A549 (cell line): ENCODE data around the gene SSH2. TPM values are rescaled to one million over a fixed set of nuclear protein-coding genes. Genes with fewer than 3 reads are reported as not detected.

Experiments used
- CHD2 ChIP-seq: fragments of 150-350 bp; IDR thresholded peaks from 2 replicates; pipeline ENCODE4 v1.6.1; 2014; ENCODE audit warnings: low read length; ENCODE audit not compliant: partially characterized antibody
- CHD4 ChIP-seq: fragments of 200-600 bp; sonication (generic); IDR thresholded peaks from 2 replicates; pipeline ENCODE4 v1.6.1; 2016; ENCODE audit warnings: antibody characterized with exemption, mild to moderate bottlenecking, borderline replicate concordance
- EHF ChIP-seq: fragments of 250-450 bp; sonication (Bioruptor Pico); IDR thresholded peaks from 2 replicates; pipeline ENCODE4 v1.5.0; 2020; ENCODE audit warnings: mild to moderate bottlenecking
- EP300 ChIP-seq, 2 experiments: fragments of >200 bp; sonication (Bioruptor Twin); formaldehyde crosslinking; IDR thresholded peaks; 2 replicates in 1 of 2; 3 replicates in 1 of 2; pipeline ENCODE4 v1.6.1; 2016 to 2017
- ESRRA ChIP-seq: fragments of 150-350 bp; IDR thresholded peaks from 2 replicates; pipeline ENCODE4 v1.6.1; 2014; ENCODE audit warnings: mild to moderate bottlenecking, low read length, borderline replicate concordance
- FOXS1 ChIP-seq: fragments of 250-450 bp; sonication (Bioruptor Pico); IDR thresholded peaks from 2 replicates; pipeline ENCODE4 v1.5.0; 2020; ENCODE audit warnings: mild to moderate bottlenecking, moderate library complexity
- HMGXB4 ChIP-seq: fragments of 250-450 bp; sonication (Bioruptor Pico); IDR thresholded peaks from 2 replicates; pipeline ENCODE4 v1.5.0; 2021; ENCODE audit warnings: mild to moderate bottlenecking, moderate library complexity, borderline replicate concordance
- HOXA7 ChIP-seq: fragments of 250-450 bp; sonication (Bioruptor Pico); IDR thresholded peaks from 2 replicates; pipeline ENCODE4 v1.5.0; 2020; ENCODE audit warnings: mild to moderate bottlenecking, moderate library complexity
- HOXB13 ChIP-seq: fragments of 250-450 bp; sonication (Bioruptor Pico); IDR thresholded peaks from 2 replicates; pipeline ENCODE4 v1.5.0; 2020; ENCODE audit warnings: low read depth, mild to moderate bottlenecking, moderate library complexity
- HOXB5 ChIP-seq: fragments of 250-450 bp; sonication (Bioruptor Pico); IDR thresholded peaks from 2 replicates; pipeline ENCODE4 v1.5.0; 2020; ENCODE audit warnings: mild to moderate bottlenecking, moderate library complexity
- JUNB ChIP-seq: fragments of >200 bp; sonication (Bioruptor Twin); formaldehyde crosslinking; IDR thresholded peaks from 2 replicates; pipeline ENCODE4 v1.6.1; 2016
- NPAS2 ChIP-seq: fragments of 250-450 bp; sonication (Bioruptor Pico); IDR thresholded peaks from 2 replicates; pipeline ENCODE4 v1.8.0; 2022; ENCODE audit warnings: mild to moderate bottlenecking, moderate library complexity, borderline replicate concordance
- NR3C1 ChIP-seq: fragments of >200 bp; sonication (Bioruptor Twin); formaldehyde crosslinking; IDR thresholded peaks from 3 replicates; pipeline ENCODE4 v1.6.1; 2017
- PHF8 ChIP-seq: fragments of 200-600 bp; sonication (generic); IDR thresholded peaks from 2 replicates; pipeline ENCODE4 v1.6.1; 2016; ENCODE audit warnings: low read depth, mild to moderate bottlenecking, antibody characterized with exemption, moderate library complexity, borderline replicate concordance
- POLR2AphosphoS2 ChIP-seq: conservative IDR thresholded peaks from 2 replicates; pipeline ENCODE4 v1.6.1; 2012; ENCODE audit warnings: low read length, improper control_type of control experiment, inconsistent platforms
- RAD21 ChIP-seq, 2 experiments: fragments of >200 bp in 1 of 2; sonication (Bioruptor Twin) in 1 of 2; formaldehyde crosslinking in 1 of 2; IDR thresholded peaks in 1 of 2; conservative IDR thresholded peaks in 1 of 2; 2 replicates in 1 of 2; 3 replicates in 1 of 2; pipeline ENCODE4 v1.6.1; 2012 to 2018; ENCODE audit warnings: inconsistent platforms in 1 of 2
- RFX5 ChIP-seq: fragments of 450-650 bp; IDR thresholded peaks from 2 replicates; pipeline ENCODE4 v1.7.1; 2014; ENCODE audit warnings: antibody characterized with exemption, mild to moderate bottlenecking, moderate library complexity
- RNF2 ChIP-seq: fragments of 200-600 bp; sonication (generic); IDR thresholded peaks from 2 replicates; pipeline ENCODE4 v1.6.1; 2016; ENCODE audit warnings: low read depth, mild to moderate bottlenecking, antibody characterized with exemption, moderate library complexity, borderline replicate concordance
- SMC3 ChIP-seq: fragments of >200 bp; sonication (Bioruptor Twin); formaldehyde crosslinking; IDR thresholded peaks from 3 replicates; pipeline ENCODE4 v1.6.1; 2018; ENCODE audit warnings: inconsistent platforms
- SREBF2 ChIP-seq: fragments of 450-650 bp; IDR thresholded peaks from 2 replicates; pipeline ENCODE4 v1.6.1; 2014; ENCODE audit warnings: mild to moderate bottlenecking, moderate library complexity
- TP53 ChIP-seq: fragments of 250-450 bp; sonication (Bioruptor Pico); IDR thresholded peaks from 2 replicates; pipeline ENCODE4 v1.5.0; 2021; ENCODE audit warnings: mild to moderate bottlenecking, moderate library complexity
- polyA plus RNA-seq, 4 experiments: library from polyadenylated mRNA; depleted of rRNA in 3 of 4; stranded (reverse); fragments of >200 nt; fragmentation: RNase III in 1 of 4; extraction: RNeasy Plus Mini Kit Qiagen cat#74134 plus additional on column Dnase treatment in 1 of 4; gene quantifications; 2 replicates in 3 of 4; 3 replicates in 1 of 4; pipeline ENCODE4 v1.2.3, GENCODE V29; 2011 to 2017
- TF ChIP-seq, protein P1 (sequence below): fragments of 200-600 bp; sonication (generic); IDR thresholded peaks from 2 replicates; pipeline ENCODE4 v1.6.1; 2016; ENCODE audit warnings: antibody characterized with exemption, mild to moderate bottlenecking, moderate library complexity
- TF ChIP-seq, protein P2 (sequence below): fragments of 150-350 bp; IDR thresholded peaks from 2 replicates; pipeline ENCODE4 v1.6.1; 2014; ENCODE audit warnings: low read depth, mild to moderate bottlenecking, low read length
- TF ChIP-seq, protein P3 (sequence below): fragments of 250-450 bp; sonication (Bioruptor Pico); IDR thresholded peaks from 2 replicates; pipeline ENCODE4 v1.5.0; 2020; ENCODE audit warnings: low read depth, mild to moderate bottlenecking, moderate library complexity
- TF ChIP-seq, protein P4 (sequence below): IDR thresholded peaks from 2 replicates; pipeline ENCODE4 v1.6.1; 2012

The SSH2 gene
- polyA plus RNA-seq, 2 of the 4 experiments (the other 2 are of a cell fraction) = 20.7 to 24.5 TPM

GRCh38 chr17:29593591-29594518 is 336.2 kb downstream of the SSH2 start (continued):
- TF ChIP-seq, protein P1, sequence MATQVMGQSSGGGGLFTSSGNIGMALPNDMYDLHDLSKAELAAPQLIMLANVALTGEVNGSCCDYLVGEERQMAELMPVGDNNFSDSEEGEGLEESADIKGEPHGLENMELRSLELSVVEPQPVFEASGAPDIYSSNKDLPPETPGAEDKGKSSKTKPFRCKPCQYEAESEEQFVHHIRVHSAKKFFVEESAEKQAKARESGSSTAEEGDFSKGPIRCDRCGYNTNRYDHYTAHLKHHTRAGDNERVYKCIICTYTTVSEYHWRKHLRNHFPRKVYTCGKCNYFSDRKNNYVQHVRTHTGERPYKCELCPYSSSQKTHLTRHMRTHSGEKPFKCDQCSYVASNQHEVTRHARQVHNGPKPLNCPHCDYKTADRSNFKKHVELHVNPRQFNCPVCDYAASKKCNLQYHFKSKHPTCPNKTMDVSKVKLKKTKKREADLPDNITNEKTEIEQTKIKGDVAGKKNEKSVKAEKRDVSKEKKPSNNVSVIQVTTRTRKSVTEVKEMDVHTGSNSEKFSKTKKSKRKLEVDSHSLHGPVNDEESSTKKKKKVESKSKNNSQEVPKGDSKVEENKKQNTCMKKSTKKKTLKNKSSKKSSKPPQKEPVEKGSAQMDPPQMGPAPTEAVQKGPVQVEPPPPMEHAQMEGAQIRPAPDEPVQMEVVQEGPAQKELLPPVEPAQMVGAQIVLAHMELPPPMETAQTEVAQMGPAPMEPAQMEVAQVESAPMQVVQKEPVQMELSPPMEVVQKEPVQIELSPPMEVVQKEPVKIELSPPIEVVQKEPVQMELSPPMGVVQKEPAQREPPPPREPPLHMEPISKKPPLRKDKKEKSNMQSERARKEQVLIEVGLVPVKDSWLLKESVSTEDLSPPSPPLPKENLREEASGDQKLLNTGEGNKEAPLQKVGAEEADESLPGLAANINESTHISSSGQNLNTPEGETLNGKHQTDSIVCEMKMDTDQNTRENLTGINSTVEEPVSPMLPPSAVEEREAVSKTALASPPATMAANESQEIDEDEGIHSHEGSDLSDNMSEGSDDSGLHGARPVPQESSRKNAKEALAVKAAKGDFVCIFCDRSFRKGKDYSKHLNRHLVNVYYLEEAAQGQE = peak; percentile 99
- TF ChIP-seq CHD2 (no peak), RFX5 (no peak), HOXA7 (no peak), TP53 (no peak), HOXB5 (CRISPR knock-in tag) (peak; percentile 80; the same call in 1 of the 2 replicates), NPAS2 (CRISPR knock-in tag) (no peak), HOXB13 (peak; percentile 77; the same call in 1 of the 2 replicates), SREBF2 (no peak), SMC3 (peak; percentile 58), HMGXB4 (CRISPR knock-in tag) (no peak), FOXS1 (CRISPR knock-in tag) (0 out of 2 replicates have a peak, but pooled peaks have one; percentile 53), EHF (peak; percentile 79), NR3C1 (no peak), PHF8 (peak; percentile 22; the same call in 1 of the 2 replicates), ESRRA (no peak), CHD4 (no peak), POLR2AphosphoS2 (no peak), JUNB (no peak), RNF2 (no peak), RAD21 (conservative IDR thresholded peaks at IDR 0.05 in 1 of 2, IDR thresholded peaks at IDR 0.05 in 1 of 2) (peak; percentile 63), EP300 (IDR thresholded peaks at IDR 0.05) (no peak)
- TF ChIP-seq, protein P2, sequence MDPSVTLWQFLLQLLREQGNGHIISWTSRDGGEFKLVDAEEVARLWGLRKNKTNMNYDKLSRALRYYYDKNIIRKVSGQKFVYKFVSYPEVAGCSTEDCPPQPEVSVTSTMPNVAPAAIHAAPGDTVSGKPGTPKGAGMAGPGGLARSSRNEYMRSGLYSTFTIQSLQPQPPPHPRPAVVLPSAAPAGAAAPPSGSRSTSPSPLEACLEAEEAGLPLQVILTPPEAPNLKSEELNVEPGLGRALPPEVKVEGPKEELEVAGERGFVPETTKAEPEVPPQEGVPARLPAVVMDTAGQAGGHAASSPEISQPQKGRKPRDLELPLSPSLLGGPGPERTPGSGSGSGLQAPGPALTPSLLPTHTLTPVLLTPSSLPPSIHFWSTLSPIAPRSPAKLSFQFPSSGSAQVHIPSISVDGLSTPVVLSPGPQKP = no peak
- TF ChIP-seq, protein P3, sequence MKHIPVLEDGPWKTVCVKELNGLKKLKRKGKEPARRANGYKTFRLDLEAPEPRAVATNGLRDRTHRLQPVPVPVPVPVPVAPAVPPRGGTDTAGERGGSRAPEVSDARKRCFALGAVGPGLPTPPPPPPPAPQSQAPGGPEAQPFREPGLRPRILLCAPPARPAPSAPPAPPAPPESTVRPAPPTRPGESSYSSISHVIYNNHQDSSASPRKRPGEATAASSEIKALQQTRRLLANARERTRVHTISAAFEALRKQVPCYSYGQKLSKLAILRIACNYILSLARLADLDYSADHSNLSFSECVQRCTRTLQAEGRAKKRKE = 0 out of 2 replicates have a peak, but pooled peaks have one; percentile 73
- TF ChIP-seq, protein P4, sequence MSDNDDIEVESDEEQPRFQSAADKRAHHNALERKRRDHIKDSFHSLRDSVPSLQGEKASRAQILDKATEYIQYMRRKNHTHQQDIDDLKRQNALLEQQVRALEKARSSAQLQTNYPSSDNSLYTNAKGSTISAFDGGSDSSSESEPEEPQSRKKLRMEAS = peak; percentile 36
